ENCODE measurements around the gene KRTAP2-1. TPM values are rescaled to one million over a fixed set of nuclear protein-coding genes. Genes with fewer than 3 reads are reported as not detected.
"Not testable (repeated sequence)": the region's sequence is repeated elsewhere in the genome, so short reads cannot be mapped to it uniquely, and the experiment has no call there.

KRTAP2-1 gene
- total RNA-seq, 4 donors from 2014 or later, result not detected

- WGBS, 2 donors (ENCODE audit: low coverage in 1 of 2), result 76% methylated on average over 1 of the region's 1 CpG; no CpG with 5 or more reads in 1 of the 2 donors
- no peak for TF ChIP-seq CTCF (IDR thresholded peaks at IDR 0.05)
- TF ChIP-seq EP300 (IDR thresholded peaks at IDR 0.05), result no peak
- no peak for TF ChIP-seq POLR2A (IDR thresholded peaks at IDR 0.05)
- no peak for TF ChIP-seq POLR2AphosphoS5 (IDR thresholded peaks at IDR 0.05)
Measured at GRCh38 chr17:41064301-41064700, 17.2 kb upstream of the KRTAP2-1 start.

DNA sequence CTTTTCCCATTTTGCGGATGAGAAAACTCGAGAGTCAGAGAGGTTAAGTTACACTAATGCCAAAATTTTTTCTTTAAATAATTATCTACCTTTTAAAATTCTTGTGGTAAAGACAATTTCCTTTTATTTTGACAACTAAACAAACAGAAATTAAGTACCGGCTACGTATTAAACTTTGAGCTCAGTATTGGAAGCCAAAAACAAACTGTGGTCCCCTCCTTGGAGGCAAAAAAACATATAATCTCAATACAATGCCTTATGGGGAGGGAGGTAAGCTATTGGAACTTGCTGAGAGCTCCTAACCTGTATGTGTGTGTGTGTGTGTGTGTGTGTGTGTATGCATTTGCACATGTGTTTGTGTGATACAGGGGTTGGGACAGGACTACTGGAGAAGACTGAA, 16.3 kb upstream of the KRTAP2-1 start:
- Histone ChIP-seq H3K36me3 (no peaks in the 10 kb centered on the region), H3K27ac (no peak overlapping the region), H3K4me3 (no peak overlapping the region), H3K4me1 (no peaks in the 10 kb centered on the region), H3K27me3 (peaks cover 20% of the 10 kb centered on the region), H3K9me3 (no peaks in the 10 kb centered on the region)
- WGBS, 2 donors (ENCODE audit: low coverage in 1 of 2), result 81 to 90% methylated on average over 4 of the region's 4 CpGs
- TF ChIP-seq CTCF (IDR thresholded peaks at IDR 0.05) (no peak), POLR2A (IDR thresholded peaks at IDR 0.05) (no peak), POLR2AphosphoS5 (IDR thresholded peaks at IDR 0.05) (no peak), EP300 (IDR thresholded peaks at IDR 0.05) (no peak)
- no peak for ATAC-seq

More at GRCh38 chr17:41064301-41064700, 17.2 kb upstream of the KRTAP2-1 start:
- ATAC-seq, result no peak
- Histone ChIP-seq H3K4me3 (no peak overlapping the region), H3K4me1 (no peaks in the 10 kb centered on the region), H3K27me3 (peaks cover 14% of the 10 kb centered on the region), H3K27ac (no peak overlapping the region), H3K36me3 (no peaks in the 10 kb centered on the region), H3K9me3 (no peaks in the 10 kb centered on the region)

DNA sequence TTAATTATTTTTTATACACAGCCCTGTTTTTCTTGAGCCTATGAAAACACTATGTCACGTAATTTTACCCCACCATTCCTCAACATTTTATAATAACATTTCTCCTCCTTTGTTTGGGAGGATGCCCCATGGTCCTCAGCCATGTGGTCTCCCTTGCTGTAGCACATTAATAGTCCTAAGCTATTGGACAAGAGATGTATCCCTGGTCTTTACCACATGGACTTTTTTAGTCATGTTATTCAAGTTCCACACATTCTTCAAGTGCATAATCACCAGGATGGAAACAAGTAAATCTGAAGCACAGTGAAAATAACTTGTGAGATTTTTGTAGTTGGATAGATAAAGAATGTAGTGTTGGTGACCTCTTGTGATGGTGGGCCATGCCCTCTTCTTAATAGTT, 14.8 kb upstream of the KRTAP2-1 start:
- ATAC-seq, result no peak
- Histone ChIP-seq H3K36me3 (no peaks in the 10 kb centered on the region), H3K27me3 (peaks cover 34% of the 10 kb centered on the region), H3K9me3 (peaks cover 0 to 7% (median 0%) of the 10 kb centered on the region in 3 donors), H3K4me1 (no peaks in the 10 kb centered on the region), H3K4me3 (no peak overlapping the region), H3K27ac (no peak overlapping the region)
- no peak for TF ChIP-seq POLR2A (IDR thresholded peaks at IDR 0.05)
- TF ChIP-seq CTCF (IDR thresholded peaks at IDR 0.05), result no peak
- no peak for TF ChIP-seq POLR2AphosphoS5 (IDR thresholded peaks at IDR 0.05)
- 42 to 43% methylated on average over 1 of the region's 1 CpG for WGBS, 2 donors (ENCODE audit: low coverage in 1 of 2)

- H3K27me3 ChIP-seq, result peaks cover 34% of the 10 kb centered on the region
- H3K4me1 ChIP-seq, result no peaks in the 10 kb centered on the region
- no peak within 1 kb of the TSS for H3K27ac ChIP-seq
- no peak within 1 kb of the TSS for H3K4me3 ChIP-seq
- no peak for ATAC-seq
- no peaks in the 10 kb centered on the region for H3K36me3 ChIP-seq
- peaks cover 0 to 7% (median 0%) of the 10 kb centered on the region in 3 donors for H3K9me3 ChIP-seq
- 49 to 74% methylated on average over 4 to 5 of the region's 6 CpGs for WGBS, 2 donors (ENCODE audit: low coverage in 1 of 2)
- TF ChIP-seq EP300 (IDR thresholded peaks at IDR 0.05), result no peak
- no peak for TF ChIP-seq CTCF (IDR thresholded peaks at IDR 0.05)
- TF ChIP-seq POLR2AphosphoS5 (IDR thresholded peaks at IDR 0.05), result no peak
- TF ChIP-seq POLR2A (IDR thresholded peaks at IDR 0.05), result no peak
Measured at GRCh38 chr17:41060052-41060604, 13.0 kb upstream of the KRTAP2-1 start, which contains the start of gene KRTAP2-3. Gene KRTAP2-3, minus strand, starts transcription at chr17:41060114. Its CDS starts 64 bp downstream, at chr17:41060050.

DNA sequence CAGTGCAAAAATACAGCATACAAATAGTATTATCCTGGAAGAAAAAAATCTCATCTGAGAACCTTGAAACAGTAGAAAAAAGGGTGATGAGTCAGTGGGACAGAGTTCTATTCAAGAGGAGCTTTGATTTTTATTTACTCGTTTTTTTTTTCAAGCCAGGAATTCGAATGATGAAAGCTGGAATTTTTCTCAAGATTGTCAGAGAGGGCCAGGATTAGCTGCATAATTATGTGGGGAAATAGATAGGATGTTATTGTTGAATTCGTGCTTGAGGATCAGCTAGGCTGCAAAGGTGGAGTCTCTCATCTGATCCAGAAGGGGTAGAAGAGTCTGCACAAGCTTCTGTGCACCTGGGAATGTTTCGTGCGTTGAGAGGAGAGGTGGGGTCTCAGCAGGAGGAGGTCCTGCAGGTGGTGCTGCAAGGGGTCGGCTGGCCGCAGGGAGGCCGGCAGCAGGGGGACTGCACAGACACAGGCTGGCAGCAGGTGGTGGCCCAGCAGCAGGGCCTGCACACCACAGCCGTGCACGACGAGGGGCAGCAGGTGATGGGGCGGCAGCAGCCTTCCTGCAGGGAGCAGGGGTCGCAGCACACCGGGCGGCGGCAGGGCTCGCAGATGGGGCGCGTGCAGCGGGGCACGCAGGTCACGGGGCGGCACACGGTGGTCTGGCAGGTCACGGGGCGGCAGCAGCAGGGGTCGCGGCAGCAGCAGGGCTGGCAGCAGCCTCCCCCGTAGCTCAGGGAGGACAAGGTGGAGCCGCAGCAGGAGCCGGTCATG, 12.3 kb upstream of the KRTAP2-1 start:
- not testable (repeated sequence) for H3K4me1 ChIP-seq, H3K9me3 ChIP-seq, H3K4me3 ChIP-seq, H3K27ac ChIP-seq, ATAC-seq, H3K36me3 ChIP-seq
- peaks cover 34% of the 10 kb centered on the region for H3K27me3 ChIP-seq
- WGBS, 2 donors (ENCODE audit: low coverage in 1 of 2), result 22 to 37% methylated on average over 3 of the region's 31 CpGs

All from gastroesophageal sphincter (tissue), 4 donors.